ENCODE measurements around the gene GATA6.

The GATA6 gene

GRCh38 chr18:22167091-22167470 lies 2.3 kb upstream of the GATA6 start:
- no peak for FAIRE-seq

DNA sequence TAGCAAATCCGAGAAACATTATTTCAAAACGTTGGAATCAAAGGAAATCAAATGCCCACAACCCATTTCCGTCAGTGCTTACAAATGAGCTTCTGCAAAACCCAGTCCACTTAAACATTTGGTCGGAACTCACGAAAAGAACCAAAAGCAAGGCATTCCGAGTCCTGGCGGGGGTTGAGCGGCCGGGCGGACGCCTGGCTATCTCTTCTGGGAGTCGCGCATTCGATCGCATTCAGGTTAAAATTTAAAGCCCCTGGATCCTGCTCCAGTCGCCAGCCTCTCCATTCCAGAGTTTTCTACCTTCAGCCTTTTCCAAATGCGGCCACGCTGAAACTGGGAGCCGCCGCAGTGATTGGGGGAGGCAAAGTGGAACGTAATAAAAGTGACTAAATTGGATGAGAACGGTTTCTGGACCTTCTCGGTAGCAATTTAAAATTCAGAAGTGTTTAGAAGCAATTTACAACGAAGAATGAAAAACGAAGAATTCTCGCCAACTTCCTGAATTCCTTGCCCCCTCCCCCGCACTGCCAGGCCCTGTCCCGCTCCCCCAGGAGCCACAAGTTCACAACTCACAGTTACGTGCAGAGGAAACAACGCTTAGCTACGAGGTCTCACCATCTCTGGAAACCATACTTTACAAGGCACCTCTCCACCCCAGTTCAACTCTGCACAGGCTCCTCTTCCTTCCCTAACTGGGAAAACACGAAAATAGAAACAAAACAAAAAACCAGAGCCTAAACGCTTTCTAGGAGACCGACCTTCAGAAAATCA lies 1.7 kb upstream of the GATA6 start:
- FAIRE-seq = no peak

GRCh38 chr18:22168360-22168921 lies 948 bp upstream of the GATA6 start:
- FAIRE-seq = no peak

DNA sequence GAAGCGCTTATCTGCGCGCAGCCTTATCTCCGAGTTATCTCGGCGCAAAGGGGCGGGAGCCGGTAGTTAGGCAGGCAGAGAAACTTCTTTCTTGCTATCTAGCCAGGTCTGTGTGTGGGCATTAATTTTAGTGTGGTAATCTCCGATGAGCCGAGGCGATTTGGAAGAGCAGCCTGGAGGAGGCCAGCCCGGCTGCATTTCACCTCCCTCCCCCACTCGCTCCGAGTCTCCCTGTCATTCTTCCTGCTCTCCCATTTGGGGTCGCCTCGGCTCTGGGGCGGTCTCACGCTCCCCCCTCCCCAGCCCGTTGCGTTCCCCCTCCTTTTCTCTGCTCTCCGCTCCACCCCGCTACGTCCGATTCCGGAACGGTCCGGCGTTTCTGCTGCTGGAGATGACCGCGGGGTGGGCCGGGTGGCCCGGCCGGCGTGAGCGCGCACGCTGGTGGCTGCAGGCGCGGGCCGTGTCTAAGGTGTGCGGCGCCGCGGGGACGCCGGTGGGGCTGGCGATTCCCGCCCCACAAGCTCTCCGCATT lies 566 bp downstream of the GATA6 start:
- FAIRE-seq = no peak

DNA sequence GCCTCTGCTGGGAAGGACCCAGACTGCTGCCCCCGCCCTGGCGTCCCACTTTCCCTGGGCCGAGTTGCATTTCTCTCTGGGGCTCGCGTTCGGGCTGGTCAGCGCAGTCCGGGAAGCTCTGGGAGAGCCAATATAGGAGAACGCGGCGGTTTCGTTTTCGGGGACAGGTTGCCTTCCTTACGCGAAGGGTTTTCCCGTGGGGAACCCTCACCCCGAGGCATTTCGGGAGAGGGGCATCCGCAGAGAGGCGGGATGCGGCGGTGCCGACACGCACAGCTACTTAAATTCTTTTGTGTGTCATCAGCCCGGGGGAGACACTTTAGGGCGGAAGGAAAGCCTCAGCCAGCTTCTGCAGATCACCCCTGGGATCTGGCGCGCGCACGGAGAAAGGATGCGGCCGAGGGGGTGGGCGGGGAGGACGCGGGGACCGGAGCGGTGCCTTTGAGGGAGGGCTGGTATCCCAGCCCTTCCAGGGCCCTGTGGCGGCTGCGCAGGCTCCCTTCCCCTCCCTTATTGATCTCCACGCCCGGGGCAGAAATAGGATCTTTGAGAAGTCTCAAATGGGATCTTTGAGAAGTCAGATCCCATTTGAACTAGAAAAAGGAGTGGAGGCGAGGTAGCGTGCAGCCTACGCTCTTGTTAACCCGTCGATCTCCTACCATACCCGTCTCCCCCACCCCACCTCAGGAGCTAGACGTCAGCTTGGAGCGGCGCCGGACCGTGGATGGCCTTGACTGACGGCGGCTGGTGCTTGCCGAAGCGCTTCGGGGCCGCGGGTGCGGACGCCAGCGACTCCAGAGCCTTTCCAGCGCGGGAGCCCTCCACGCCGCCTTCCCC lies 1.2 kb downstream of the GATA6 start:
- FAIRE-seq = no peak

DNA sequence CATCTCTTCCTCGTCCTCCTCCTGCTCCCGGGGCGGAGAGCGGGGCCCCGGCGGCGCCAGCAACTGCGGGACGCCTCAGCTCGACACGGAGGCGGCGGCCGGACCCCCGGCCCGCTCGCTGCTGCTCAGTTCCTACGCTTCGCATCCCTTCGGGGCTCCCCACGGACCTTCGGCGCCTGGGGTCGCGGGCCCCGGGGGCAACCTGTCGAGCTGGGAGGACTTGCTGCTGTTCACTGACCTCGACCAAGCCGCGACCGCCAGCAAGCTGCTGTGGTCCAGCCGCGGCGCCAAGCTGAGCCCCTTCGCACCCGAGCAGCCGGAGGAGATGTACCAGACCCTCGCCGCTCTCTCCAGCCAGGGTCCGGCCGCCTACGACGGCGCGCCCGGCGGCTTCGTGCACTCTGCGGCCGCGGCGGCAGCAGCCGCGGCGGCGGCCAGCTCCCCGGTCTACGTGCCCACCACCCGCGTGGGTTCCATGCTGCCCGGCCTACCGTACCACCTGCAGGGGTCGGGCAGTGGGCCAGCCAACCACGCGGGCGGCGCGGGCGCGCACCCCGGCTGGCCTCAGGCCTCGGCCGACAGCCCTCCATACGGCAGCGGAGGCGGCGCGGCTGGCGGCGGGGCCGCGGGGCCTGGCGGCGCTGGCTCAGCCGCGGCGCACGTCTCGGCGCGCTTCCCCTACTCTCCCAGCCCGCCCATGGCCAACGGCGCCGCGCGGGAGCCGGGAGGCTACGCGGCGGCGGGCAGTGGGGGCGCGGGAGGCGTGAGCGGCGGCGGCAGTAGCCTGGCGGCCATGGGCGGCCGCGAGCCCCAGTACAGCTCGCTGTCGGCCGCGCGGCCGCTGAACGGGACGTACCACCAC lies 2.1 kb downstream of the GATA6 start:
- FAIRE-seq = no peak

DNA sequence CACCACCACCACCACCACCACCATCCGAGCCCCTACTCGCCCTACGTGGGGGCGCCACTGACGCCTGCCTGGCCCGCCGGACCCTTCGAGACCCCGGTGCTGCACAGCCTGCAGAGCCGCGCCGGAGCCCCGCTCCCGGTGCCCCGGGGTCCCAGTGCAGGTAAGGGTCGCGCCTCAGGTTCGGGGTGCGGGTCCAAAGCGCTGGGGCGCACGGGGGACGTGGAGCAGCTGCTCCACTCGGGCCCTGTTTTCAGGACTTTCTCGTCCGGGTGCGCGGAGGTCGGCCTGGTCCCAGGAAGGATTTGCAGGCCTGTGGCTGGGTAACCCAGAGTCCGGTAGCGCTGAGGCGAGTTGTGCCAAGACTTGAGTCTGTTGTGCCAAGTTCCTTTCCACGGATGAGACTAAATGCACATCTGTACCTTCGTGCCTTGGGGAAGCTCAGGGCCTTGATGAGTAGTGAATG lies 2.8 kb downstream of the GATA6 start:
- no peak for FAIRE-seq

DNA sequence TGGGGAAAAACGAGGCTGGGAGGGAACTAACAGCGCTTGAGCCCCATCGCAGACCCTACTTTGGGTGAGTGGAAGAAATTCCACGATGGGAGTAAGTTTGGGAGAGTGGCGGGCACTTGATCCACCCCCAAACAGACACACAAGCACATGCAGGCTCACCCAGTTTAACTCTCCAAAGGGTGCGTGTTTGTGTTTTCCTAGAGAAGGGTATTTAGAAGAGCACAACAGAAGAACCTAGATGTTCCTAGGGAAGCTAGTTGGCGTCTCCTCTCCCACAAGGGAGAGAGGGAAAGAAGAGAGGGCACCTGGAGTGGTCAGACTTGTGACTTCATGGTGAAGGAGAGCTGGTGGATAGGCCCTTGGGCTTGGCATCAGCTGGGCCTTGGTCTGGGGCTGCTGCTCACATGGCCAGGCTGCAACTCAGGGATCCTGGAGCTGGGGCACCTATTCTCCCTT lies 3.2 kb downstream of the GATA6 start:
- FAIRE-seq = no peak

- FAIRE-seq = no peak
Measured at GRCh38 chr18:22173221-22173927, 4.0 kb downstream of the GATA6 start.

- no peak for FAIRE-seq
Measured at GRCh38 chr18:22173928-22174301, 4.5 kb downstream of the GATA6 start.

DNA sequence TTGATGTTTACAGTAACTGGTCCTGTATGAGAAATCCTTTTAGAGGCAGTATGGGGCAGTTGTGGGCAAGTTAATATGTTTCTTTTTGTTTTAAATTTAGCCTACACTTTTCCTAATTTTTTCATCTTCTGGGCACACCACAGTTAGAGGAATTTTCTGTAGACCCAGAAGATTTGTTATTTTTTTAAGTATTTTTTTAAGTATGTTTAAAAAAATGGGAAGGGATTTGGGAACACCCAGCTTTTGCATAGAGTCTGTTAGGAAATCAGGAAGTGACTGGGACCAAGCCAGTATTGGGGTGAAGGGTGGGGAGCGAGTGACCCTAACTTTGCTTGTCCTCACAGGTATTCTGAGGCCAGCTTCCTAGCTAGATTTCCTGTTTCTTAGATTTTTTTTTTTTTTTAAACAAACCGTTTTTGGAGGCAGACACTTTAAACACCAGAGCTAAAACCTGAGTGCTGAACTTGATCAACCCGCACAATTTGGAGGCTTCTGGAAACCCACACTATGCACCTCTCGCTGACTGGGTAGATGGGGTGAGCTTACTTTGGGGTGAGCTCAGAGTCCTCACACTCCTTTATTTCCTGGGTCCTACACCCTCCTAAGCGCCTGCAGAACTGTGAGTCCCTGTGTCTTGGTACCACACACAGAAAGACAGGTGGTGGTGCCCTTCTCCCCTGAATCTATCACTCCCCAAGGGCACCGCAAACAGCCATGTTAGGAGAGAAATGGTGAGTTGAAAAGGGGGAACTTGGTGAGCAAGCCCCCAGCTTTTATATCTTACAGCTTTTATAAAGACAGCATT lies 5.2 kb downstream of the GATA6 start:
- no peak for FAIRE-seq

DNA sequence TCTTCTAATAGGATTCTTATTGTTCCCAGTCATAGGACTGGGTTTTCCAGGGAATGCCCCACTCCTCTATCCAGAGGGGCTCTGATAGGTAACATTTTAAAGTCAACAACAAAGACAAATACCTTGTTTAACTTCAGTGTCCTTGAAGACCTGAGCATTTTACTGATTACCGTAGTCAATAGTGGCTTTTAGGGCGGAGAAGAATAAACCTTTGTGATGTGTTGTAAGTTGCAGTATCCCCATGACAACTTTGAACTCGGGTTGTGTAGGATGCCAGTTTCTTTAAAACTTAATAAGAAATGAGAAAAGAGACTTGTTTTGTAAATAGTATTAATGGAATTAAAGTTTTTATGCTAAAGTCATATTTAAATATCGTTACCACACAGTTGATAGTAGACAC lies 6.0 kb downstream of the GATA6 start:
- no peak for FAIRE-seq

DNA sequence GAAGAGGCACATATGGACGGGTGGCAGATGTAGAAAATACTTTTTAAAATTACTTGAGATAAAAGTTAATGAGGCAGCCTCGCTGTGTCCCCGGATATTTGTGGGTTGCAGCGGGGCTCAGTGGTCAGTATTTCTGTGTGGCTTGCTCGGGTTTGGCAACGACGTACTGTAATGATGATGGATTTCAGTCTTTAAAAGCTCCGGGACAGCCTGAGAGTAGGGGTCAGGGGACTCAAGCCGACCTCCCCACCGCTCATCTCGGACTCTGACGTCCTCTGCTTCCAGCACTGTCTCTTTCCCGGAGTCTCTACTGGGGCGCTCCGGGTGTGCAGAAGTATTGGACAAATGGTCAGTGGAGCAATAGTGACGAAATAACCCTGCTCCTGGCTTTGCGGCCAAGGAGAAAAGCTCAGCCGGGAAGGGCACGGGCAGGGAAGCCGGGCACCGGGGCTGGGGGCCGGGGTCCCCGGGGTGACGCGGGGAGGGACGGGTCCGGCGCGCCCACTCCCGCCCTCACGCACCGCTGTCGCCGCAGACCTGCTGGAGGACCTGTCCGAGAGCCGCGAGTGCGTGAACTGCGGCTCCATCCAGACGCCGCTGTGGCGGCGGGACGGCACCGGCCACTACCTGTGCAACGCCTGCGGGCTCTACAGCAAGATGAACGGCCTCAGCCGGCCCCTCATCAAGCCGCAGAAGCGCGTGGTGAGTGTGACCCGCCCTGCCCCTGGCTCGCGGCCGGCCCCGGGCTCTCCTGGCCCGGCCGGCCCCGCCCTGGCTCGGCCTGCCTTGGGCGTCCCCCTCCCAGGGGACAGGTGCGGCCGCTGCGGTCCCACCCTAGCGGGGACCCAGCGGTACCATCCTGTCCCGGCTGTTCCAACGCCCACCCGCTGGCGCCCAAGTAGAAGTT lies 7.3 kb downstream of the GATA6 start:
- no peak for FAIRE-seq

DNA sequence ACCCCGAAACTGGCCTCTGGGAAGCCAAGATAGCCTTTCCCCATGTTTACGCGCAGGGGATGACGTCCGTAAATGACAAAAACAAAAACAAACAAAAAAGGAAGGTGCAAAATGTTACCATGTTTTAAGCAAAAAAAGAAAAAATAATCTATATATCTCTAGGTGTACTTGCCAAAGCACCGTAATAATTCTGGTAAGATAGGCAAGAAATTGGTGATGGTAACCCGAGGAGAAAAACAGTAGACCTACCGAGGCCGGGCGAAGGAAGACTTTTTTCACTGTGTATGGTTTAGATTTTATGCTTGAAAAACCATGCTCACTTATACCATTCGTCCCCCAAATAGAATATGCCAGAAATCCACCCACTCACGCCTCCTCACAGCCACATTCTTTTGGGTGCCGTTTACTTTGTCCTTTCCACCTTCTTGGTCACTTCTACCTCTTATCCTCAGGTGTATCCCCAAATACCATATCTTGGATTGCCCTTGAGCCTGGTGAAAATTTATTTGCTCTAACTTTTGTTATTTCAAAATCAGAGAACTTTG lies 8.0 kb downstream of the GATA6 start:
- FAIRE-seq = no peak

GRCh38 chr18:22179174-22179573 lies 9.8 kb downstream of the GATA6 start:
- FAIRE-seq = no peak

GRCh38 chr18:22179631-22180030 lies 10.2 kb downstream of the GATA6 start:
- FAIRE-seq = no peak

- no peak for FAIRE-seq
Measured at GRCh38 chr18:22180722-22181121, 11.3 kb downstream of the GATA6 start.

DNA sequence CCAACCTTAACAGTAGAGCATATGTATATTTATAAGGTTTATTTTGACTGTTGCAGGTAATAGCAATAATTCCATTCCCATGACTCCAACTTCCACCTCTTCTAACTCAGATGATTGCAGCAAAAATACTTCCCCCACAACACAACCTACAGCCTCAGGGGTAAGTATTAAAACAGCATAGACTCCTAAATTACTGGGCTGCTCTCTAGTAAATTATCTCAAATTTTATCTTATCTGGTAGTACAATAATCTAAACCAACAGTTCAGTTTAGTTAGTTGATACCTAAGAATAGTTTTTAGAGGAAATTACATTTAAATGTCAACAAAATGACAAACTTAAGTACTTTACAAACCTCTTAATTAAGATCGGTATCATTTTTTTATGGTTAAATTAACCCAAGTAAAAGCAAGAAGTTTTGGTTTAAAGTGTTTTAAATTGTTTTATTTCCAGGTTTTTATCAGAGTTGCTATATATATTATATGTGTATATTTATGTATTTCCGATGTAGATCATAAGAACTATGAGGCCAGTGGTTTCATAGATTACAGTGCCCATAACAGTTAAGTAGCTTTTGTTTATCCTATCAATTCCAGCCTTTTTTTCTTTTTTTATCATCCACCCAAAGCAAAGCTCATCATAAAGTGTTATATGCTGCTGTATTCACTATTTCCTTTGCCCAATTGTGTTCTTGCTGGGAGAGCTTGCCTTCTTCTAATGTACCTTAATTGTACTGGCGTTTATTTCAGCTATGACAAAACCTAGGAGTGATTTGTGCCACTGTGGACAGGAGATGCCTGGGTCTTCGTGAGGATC lies 13.7 kb downstream of the GATA6 start:
- FAIRE-seq = peak; percentile 70

GRCh38 chr18:22183698-22184170 lies 14.3 kb downstream of the GATA6 start:
- FAIRE-seq = no peak

All from islet of Langerhans (tissue), 1 donor.